GM12865 (cell line): ENCODE results near the gene MKRN1.
"Not testable (repeated sequence)": the region's sequence is repeated elsewhere in the genome, so short reads cannot be mapped to it uniquely, and the experiment has no call there.

Source experiments
- DNase-seq: peaks from one replicate; pipeline ENCODE4 v3.0.0; 2010; ENCODE audit warnings: low read depth
- H3K4me3 ChIP-seq: 2 replicates; pipeline ENCODE4 v1.5.1; 2011; ENCODE audit warnings: mild to moderate bottlenecking, low read depth, low read length, control low read depth
- TF ChIP-seq, protein P1 (sequence below): IDR thresholded peaks from 2 replicates; pipeline ENCODE4 v1.5.1; 2011; ENCODE audit warnings: low read length, control low read depth, low read depth, inconsistent platforms; ENCODE audit not compliant: insufficient read depth; ENCODE audit errors: missing control alignments

Gene MKRN1

DNA sequence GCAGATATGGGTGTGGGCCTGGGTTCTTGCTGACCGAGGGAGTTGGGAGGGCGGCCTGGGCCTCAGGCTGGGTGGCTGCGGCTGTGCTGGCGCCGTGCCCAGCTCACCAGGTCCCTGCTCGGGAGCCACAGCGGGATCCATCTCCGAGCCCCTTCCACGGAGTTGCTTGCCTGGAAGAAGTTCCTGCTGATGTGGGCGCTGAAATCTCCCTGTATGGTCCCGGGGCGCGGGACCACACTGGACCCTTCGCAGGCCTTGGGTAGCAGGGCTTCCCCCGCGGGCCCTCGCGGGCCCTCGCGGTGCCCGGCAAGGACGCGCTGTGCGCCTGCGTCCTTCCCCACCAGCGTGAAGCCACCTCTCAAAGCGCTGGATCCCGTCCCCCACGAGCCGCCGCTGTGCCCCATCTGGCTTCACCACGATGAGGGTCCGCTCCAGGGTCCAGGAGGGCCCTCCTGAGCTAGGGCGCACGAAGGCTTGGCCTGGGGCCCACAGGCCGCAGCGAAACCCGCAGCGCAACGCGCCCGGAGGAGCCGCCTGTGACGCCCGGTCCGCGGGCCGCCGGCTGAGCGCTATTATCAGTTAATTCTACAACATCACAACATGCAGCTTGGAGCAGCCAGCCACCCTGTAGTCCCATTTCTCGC lies 43.9 kb downstream of the MKRN1 start:
- TF ChIP-seq, protein P1, sequence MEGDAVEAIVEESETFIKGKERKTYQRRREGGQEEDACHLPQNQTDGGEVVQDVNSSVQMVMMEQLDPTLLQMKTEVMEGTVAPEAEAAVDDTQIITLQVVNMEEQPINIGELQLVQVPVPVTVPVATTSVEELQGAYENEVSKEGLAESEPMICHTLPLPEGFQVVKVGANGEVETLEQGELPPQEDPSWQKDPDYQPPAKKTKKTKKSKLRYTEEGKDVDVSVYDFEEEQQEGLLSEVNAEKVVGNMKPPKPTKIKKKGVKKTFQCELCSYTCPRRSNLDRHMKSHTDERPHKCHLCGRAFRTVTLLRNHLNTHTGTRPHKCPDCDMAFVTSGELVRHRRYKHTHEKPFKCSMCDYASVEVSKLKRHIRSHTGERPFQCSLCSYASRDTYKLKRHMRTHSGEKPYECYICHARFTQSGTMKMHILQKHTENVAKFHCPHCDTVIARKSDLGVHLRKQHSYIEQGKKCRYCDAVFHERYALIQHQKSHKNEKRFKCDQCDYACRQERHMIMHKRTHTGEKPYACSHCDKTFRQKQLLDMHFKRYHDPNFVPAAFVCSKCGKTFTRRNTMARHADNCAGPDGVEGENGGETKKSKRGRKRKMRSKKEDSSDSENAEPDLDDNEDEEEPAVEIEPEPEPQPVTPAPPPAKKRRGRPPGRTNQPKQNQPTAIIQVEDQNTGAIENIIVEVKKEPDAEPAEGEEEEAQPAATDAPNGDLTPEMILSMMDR: no peak
- DNase-seq: no peak
- no peak overlapping the region for H3K4me3 ChIP-seq

DNA sequence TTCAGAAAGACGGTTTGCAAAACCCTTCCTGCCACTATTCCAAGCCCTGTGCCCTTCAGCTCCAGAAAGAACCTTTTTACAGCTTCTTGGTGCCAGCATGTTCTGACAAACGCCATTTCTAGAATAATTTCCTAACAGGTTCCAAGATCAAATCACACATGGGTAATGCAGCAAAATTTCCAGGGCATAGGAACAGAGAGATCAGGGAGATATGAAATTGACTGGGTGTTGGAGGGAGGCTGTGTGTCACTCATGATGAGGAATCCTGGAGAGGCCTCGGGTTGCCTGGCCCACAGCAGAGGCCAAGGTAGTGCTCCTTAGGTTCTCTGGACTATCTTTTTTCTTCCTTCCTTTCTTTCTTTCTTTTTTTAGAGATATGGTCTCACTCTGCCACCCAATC lies 45.9 kb downstream of the MKRN1 start:
- H3K4me3 ChIP-seq: no peak overlapping the region
- DNase-seq: no peak
- TF ChIP-seq, protein P1: no peak

DNA sequence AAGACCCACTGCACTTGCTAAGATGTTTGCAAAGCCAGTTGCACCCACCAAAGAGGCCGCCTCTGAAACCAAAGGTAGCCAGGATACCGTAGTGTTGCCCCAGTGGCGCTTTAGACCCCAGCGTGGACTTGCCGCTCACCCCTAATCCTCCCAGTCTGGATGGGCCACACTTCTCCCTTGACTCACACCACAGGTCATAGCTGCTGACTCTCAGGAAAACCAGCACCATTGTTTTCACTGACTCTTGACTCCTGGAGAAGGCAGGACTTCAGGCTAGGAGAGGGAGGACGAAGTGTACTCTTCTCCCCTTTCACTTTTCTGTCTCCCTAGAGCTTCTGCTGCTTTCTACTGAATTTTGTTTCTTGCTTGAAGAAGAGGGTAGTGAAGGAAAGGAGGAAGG lies 53.2 kb downstream of the MKRN1 start:
- DNase-seq: no peak
- no peak overlapping the region for H3K4me3 ChIP-seq
- TF ChIP-seq, protein P1: no peak

DNA sequence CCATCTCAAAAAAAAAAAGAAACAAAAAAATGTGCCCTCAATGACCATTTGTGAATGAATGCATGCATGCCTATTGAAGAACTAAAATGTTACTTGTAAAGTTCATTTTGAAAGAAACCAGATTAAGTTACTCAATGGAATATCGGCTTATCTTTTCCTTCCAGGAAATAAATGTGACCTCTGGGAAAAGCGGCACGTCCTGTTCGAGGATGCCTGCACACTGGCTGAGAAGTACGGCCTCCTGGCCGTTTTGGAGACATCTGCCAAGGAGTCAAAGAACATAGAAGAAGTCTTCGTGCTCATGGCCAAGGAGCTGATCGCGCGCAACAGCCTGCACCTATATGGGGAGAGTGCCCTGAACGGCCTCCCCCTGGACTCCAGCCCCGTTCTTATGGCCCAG lies 53.6 kb downstream of the MKRN1 start:
- no peak for DNase-seq
- TF ChIP-seq, protein P1: no peak
- no peak overlapping the region for H3K4me3 ChIP-seq

DNA sequence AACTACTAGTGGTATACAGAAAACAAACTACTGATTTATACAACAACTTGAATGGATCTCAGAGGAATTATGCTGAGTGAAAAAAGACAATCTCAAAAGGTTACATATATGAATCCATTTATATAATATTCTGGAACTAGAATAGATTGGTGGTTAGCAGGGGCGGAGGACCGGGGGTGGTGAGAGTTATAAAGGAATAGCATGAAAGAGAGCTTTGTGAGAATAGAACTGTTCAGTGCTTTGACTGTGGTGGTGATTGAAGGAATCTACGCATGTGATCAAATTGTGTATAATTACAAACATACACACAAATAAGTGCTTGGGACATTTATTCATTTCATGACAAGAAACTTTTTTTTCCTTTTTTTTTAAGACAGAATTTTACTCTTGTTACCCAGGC lies 55.8 kb downstream of the MKRN1 start:
- no peak for DNase-seq
- TF ChIP-seq, protein P1: no peak
- no peak overlapping the region for H3K4me3 ChIP-seq

DNA sequence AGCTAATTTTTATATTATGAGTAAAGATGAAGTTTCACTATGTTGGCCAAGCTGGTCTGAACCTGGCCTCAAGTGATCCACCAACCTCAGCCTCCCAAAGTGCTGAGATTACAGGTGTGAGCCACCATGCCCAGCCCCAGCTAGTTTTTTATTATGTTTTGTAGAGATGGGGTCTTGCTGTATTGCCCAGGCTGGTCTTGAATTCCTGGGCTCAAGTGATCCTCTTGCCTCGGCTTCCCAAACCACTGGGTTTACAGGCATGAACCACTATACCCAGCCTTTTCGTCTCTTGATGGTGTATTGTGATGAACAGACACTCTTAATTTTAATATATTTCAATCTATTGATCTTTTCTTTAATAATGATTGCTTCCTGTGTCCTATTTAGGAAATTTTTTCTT lies 57.8 kb downstream of the MKRN1 start:
- H3K4me3 ChIP-seq: no peak overlapping the region
- DNase-seq: no peak
- TF ChIP-seq, protein P1: no peak

DNA sequence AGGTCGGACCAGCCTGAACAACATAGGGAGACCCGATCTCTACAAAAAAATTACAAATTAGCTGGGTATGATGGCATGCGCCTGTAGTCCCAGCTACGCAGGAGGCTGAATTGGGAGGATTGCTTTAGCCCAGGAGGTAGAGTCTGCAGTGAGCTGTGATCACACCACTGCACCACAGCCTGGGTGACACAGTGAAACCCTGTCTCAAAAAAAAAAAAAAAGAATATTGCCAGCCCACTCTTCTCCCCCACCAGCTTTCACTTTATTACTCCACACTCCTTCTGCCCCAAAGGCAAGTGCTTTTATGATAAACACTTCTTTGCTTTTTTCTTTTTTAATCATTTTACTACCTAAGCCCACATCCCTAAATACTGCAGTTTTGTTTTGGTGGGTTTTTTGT lies 60.7 kb downstream of the MKRN1 start:
- H3K4me3 ChIP-seq: no peak overlapping the region
- TF ChIP-seq, protein P1: no peak
- DNase-seq: no peak

DNA sequence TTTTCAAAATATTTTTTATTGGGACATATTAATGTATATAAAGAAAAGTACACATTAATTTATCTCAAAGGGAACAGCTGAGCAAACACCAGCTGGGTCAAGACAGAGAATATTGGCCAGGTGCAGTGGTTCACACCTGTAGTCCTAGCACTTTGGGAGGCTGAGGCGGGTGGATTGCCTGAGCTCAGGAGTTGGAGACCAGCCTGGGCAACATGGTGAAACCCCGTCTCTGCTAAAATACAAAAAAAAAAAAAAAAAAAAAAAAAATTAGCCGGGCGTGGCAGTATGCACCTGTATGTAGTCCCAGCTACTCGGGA lies 61.2 kb downstream of the MKRN1 start:
- DNase-seq, H3K4me3 ChIP-seq: not testable (repeated sequence)
